Upper lobe of left lung (tissue), 6 donors: ENCODE data around the gene ADAMTS17. TPM values are rescaled to one million over a fixed set of nuclear protein-coding genes. Genes with fewer than 3 reads are reported as not detected.
A peak's percentile ranks its signal among the peaks of the same experiment; 100 is the strongest.
"Not testable (repeated sequence)": the region's sequence is repeated elsewhere in the genome, so short reads cannot be mapped to it uniquely, and the experiment has no call there.

Source experiments
- ATAC-seq, 2 donors: fragments of 200-7000 bp; cut with Tn5 transposase; one replicate each; pipeline ENCODE4 v1.9.1; 2022; ENCODE audit warnings: mild to moderate bottlenecking in 2 of 2, moderate library complexity in 2 of 2; ENCODE audit not compliant: low FRiP score in 2 of 2
- DNase-seq, 2 donors: peaks; one replicate each; pipeline ENCODE4 v3.0.0-alpha.2; 2019 to 2020
- H3K27ac ChIP-seq, 4 donors: fragments of 200-600 bp; sonication (generic); one replicate each; pipeline ENCODE4 v1.5.1; 2016 to 2019
- H3K27me3 ChIP-seq, 4 donors: fragments of 200-600 bp; sonication (generic); one replicate each; pipeline ENCODE4 v1.5.1; 2017 to 2019
- H3K36me3 ChIP-seq, 4 donors: fragments of 200-600 bp; sonication (generic); one replicate each; pipeline ENCODE4 v1.5.1; 2016 to 2019
- H3K4me1 ChIP-seq, 4 donors: fragments of 200-600 bp; sonication (generic); one replicate each; pipeline ENCODE4 v1.5.1; 2018 to 2019
- H3K4me3 ChIP-seq, 4 donors: fragments of 200-600 bp; sonication (generic); one replicate each; pipeline ENCODE4 v1.5.1; 2017 to 2019; ENCODE audit warnings: mild to moderate bottlenecking in 2 of 4, moderate library complexity in 1 of 4
- H3K9me3 ChIP-seq, 4 donors: fragments of 200-600 bp; sonication (generic); one replicate each; pipeline ENCODE4 v1.5.1; 2018 to 2019
- CTCF ChIP-seq, 6 experiments: fragments of 450-650 bp in 4 of 6; fragments of 200-600 bp in 2 of 6; sonication (generic) in 2 of 6; IDR thresholded peaks; one replicate each; pipeline ENCODE4 v1.5.1; 2016 to 2019; ENCODE audit warnings: antibody characterized with exemption in 6 of 6
- EP300 ChIP-seq, 4 donors: sonication (generic); formaldehyde crosslinking; IDR thresholded peaks; one replicate each; pipeline ENCODE4 v1.5.1; 2017; ENCODE audit warnings: antibody characterized with exemption in 4 of 4, control low read depth in 2 of 4
- POLR2A ChIP-seq, 4 donors: fragments of 450-650 bp; IDR thresholded peaks; one replicate each; pipeline ENCODE4 v1.5.1; 2016 to 2017; ENCODE audit warnings: antibody characterized with exemption in 4 of 4, mild to moderate bottlenecking in 2 of 4
- POLR2AphosphoS5 ChIP-seq, 2 donors: sonication (generic); formaldehyde crosslinking; IDR thresholded peaks; one replicate each; pipeline ENCODE4 v1.5.1; 2017; ENCODE audit warnings: antibody characterized with exemption in 2 of 2
- WGBS, 2 donors: methylation state at CpG; one replicate each; pipeline ENCODE4 v1.1.5; 2017 to 2018; 5-methylcytosine and 5-hydroxymethylcytosine counted together
- total RNA-seq, 6 donors: library from RNA; depleted of rRNA in 4 of 6; stranded (reverse); fragments of >200 nt in 4 of 6; gene quantifications; one replicate each; pipeline versions ENCODE4 v1.1.0 to v1.2.1, GENCODE V29; 2016 to 2021
- donor health status: DM: no; HTN: no; CAD: no; lungs with moderate emphysema.
- donor health status: DM: no; HTN: yes; CAD: no; lungs with severe emphysema.

The ADAMTS17 gene
- total RNA-seq, 6 donors from 2014 or later, result 3.2 to 11.5 (median 5.7) TPM

- peaks cover 0 to 11% (median 4%) of the 10 kb centered on the region in 4 donors for H3K27me3 ChIP-seq
- H3K27ac ChIP-seq, result no peak overlapping the region
- ATAC-seq (no peak), DNase-seq (no peak)
- TF ChIP-seq POLR2A (IDR thresholded peaks at IDR 0.05) (no peak), POLR2AphosphoS5 (IDR thresholded peaks at IDR 0.05) (no peak), EP300 (IDR thresholded peaks at IDR 0.05) (no peak), CTCF (IDR thresholded peaks at IDR 0.05) (no peak)
- peaks cover 7 to 19% (median 13%) of the 10 kb centered on the region in 4 donors for H3K4me1 ChIP-seq
- H3K36me3 ChIP-seq, result no peaks in the 10 kb centered on the region
- no peaks in the 10 kb centered on the region for H3K9me3 ChIP-seq
- WGBS, 2 donors, result 46 to 69% methylated on average over 5 to 19 of the region's 56 CpGs
- H3K4me3 ChIP-seq, result peak overlapping the region in 3 of 4 donors; percentile 83 to 94 (median 92)
Observed at GRCh38 chr15:100340721-100341238, 995 bp downstream of the ADAMTS17 start.

- Histone ChIP-seq H3K4me1 (peaks cover 7 to 19% (median 13%) of the 10 kb centered on the region in 4 donors), H3K4me3 (no peak overlapping the region), H3K27ac (no peak overlapping the region), H3K9me3 (no peaks in the 10 kb centered on the region), H3K27me3 (peaks cover 0 to 11% (median 4%) of the 10 kb centered on the region in 4 donors), H3K36me3 (no peaks in the 10 kb centered on the region)
- 87 to 90% methylated on average over 11 to 12 of the region's 12 CpGs for WGBS, 2 donors
- DNase-seq (peak in 1 of 2 donors; percentile 41), ATAC-seq (no peak)
- TF ChIP-seq POLR2AphosphoS5 (IDR thresholded peaks at IDR 0.05) (no peak), POLR2A (IDR thresholded peaks at IDR 0.05) (no peak), EP300 (IDR thresholded peaks at IDR 0.05) (no peak), CTCF (IDR thresholded peaks at IDR 0.05) (no peak)
Observed at GRCh38 chr15:100339999-100340398, 1.8 kb downstream of the ADAMTS17 start.

- H3K27ac ChIP-seq, H3K36me3 ChIP-seq, H3K4me3 ChIP-seq, H3K9me3 ChIP-seq, DNase-seq: not testable (repeated sequence)
- ATAC-seq, result peak in 1 of 2 donors; percentile 1
- 73 to 78% methylated on average over 7 of the region's 7 CpGs for whole genome bisulfite sequencing, 2 donors
- Histone ChIP-seq H3K27me3 (peaks cover 0 to 11% (median 4%) of the 10 kb centered on the region in 4 donors), H3K4me1 (peaks cover 7 to 19% (median 13%) of the 10 kb centered on the region in 4 donors)
Observed at GRCh38 chr15:100339451-100339850, 2.3 kb downstream of the ADAMTS17 start.

- ATAC-seq, result peak in 1 of 2 donors; percentile 51
- peaks cover 0 to 11% (median 4%) of the 10 kb centered on the region in 4 donors for H3K27me3 ChIP-seq
Observed at GRCh38 chr15:100338971-100339444, 2.8 kb downstream of the ADAMTS17 start.

GRCh38 chr15:100338247-100338646 lies 3.5 kb downstream of the ADAMTS17 start:
- 80 to 86% methylated on average over 10 of the region's 10 CpGs for WGBS, 2 donors

More at GRCh38 chr15:100338971-100339444, 2.8 kb downstream of the ADAMTS17 start:
- no peaks in the 10 kb centered on the region for H3K9me3 ChIP-seq
- no peak overlapping the region for H3K27ac ChIP-seq
- TF ChIP-seq EP300 (IDR thresholded peaks at IDR 0.05), result no peak
- no peak for TF ChIP-seq POLR2A (IDR thresholded peaks at IDR 0.05)
- no peak for TF ChIP-seq POLR2AphosphoS5 (IDR thresholded peaks at IDR 0.05)
- peak; percentile 45 to 74 (median 62) for TF ChIP-seq CTCF (IDR thresholded peaks at IDR 0.05)
- H3K36me3 ChIP-seq, result no peaks in the 10 kb centered on the region
- peaks cover 7 to 19% (median 13%) of the 10 kb centered on the region in 4 donors for H3K4me1 ChIP-seq
- H3K4me3 ChIP-seq, result no peak overlapping the region
- 23 to 25% methylated on average over 10 of the region's 10 CpGs for WGBS, 2 donors
- peak in 1 of 2 donors; percentile 55 for DNase-seq

More at GRCh38 chr15:100338247-100338646, 3.5 kb downstream of the ADAMTS17 start:
- H3K4me1 ChIP-seq, result peaks cover 7 to 19% (median 13%) of the 10 kb centered on the region in 4 donors
- no peaks in the 10 kb centered on the region for H3K36me3 ChIP-seq
- DNase-seq (no peak), ATAC-seq (no peak)
- H3K4me3 ChIP-seq, result no peak overlapping the region
- H3K27ac ChIP-seq, result no peak overlapping the region
- no peak for TF ChIP-seq EP300 (IDR thresholded peaks at IDR 0.05)
- no peak for TF ChIP-seq POLR2A (IDR thresholded peaks at IDR 0.05)
- TF ChIP-seq CTCF (IDR thresholded peaks at IDR 0.05), result no peak
- TF ChIP-seq POLR2AphosphoS5 (IDR thresholded peaks at IDR 0.05), result no peak
- peaks cover 0 to 11% (median 4%) of the 10 kb centered on the region in 4 donors for H3K27me3 ChIP-seq
- H3K9me3 ChIP-seq, result no peaks in the 10 kb centered on the region
